ENCODE data around the gene CA14.
A peak's percentile ranks its signal among the peaks of the same experiment; 100 is the strongest.
"Not testable (repeated sequence)": the region's sequence is repeated elsewhere in the genome, so short reads cannot be mapped to it uniquely, and the experiment has no call there.

Gene CA14

GRCh38 chr1:150257624-150258585 is at the start of gene CA14:
TSS of gene CA14 (plus strand) at chr1:150257774. CDS start at chr1:150258129, 355 bp downstream.
- Histone ChIP-seq H3K4me1 (ENCODE audit: control insufficient read depth, insufficient read depth, low read length) (peaks cover 48% of the 10 kb centered on the region), H3K9ac (ENCODE audit: low read length in 2 of 2) (peak within 1 kb of the TSS; percentile 64 to 69), H3K27me3 (ENCODE audit: control insufficient read depth in 1 of 2, insufficient read depth in 2 of 2, low read length in 2 of 2) (no peaks in the 10 kb centered on the region), H3K9me3 (ENCODE audit: control insufficient read depth in 2 of 2, low read length in 2 of 2) (no peaks in the 10 kb centered on the region), H3K4me3 (ENCODE audit: low read length in 2 of 2) (peak within 1 kb of the TSS; percentile 67 to 71), H3K36me3 (ENCODE audit: control insufficient read depth in 2 of 2, insufficient read depth in 2 of 2, low read length in 2 of 2) (no peaks in the 10 kb centered on the region), H3K27ac (ENCODE audit: low read length) (peak within 1 kb of the TSS; percentile 80)

GRCh38 chr1:150208460-150208859 is 49.1 kb upstream of the CA14 start:
- H3K9me3 ChIP-seq (ENCODE audit: control insufficient read depth in 2 of 2, low read length in 2 of 2); H3K4me1 ChIP-seq (ENCODE audit: control insufficient read depth, insufficient read depth, low read length); H3K27me3 ChIP-seq (ENCODE audit: control insufficient read depth in 1 of 2, insufficient read depth in 2 of 2, low read length in 2 of 2); H3K36me3 ChIP-seq (ENCODE audit: control insufficient read depth in 2 of 2, insufficient read depth in 2 of 2, low read length in 2 of 2); H3K27ac ChIP-seq (ENCODE audit: low read length); H3K4me3 ChIP-seq (ENCODE audit: low read length in 2 of 2); H3K9ac ChIP-seq (ENCODE audit: low read length in 2 of 2): not testable (repeated sequence)

GRCh38 chr1:150210091-150210490 is 47.5 kb upstream of the CA14 start:
- Histone ChIP-seq H3K4me3 (ENCODE audit: low read length in 2 of 2) (no peak overlapping the region), H3K4me1 (ENCODE audit: control insufficient read depth, insufficient read depth, low read length) (peaks cover 5% of the 10 kb centered on the region), H3K36me3 (ENCODE audit: control insufficient read depth in 2 of 2, insufficient read depth in 2 of 2, low read length in 2 of 2) (no peaks in the 10 kb centered on the region), H3K27ac (ENCODE audit: low read length) (no peak overlapping the region), H3K27me3 (ENCODE audit: control insufficient read depth in 1 of 2, insufficient read depth in 2 of 2, low read length in 2 of 2) (no peaks in the 10 kb centered on the region), H3K9me3 (ENCODE audit: control insufficient read depth in 2 of 2, low read length in 2 of 2) (no peaks in the 10 kb centered on the region), H3K9ac (ENCODE audit: low read length in 2 of 2) (no peak overlapping the region)

GRCh38 chr1:150210706-150211105 is 46.9 kb upstream of the CA14 start:
- Histone ChIP-seq H3K9ac (ENCODE audit: low read length in 2 of 2) (no peak overlapping the region), H3K27me3 (ENCODE audit: control insufficient read depth in 1 of 2, insufficient read depth in 2 of 2, low read length in 2 of 2) (no peaks in the 10 kb centered on the region), H3K27ac (ENCODE audit: low read length) (no peak overlapping the region), H3K4me3 (ENCODE audit: low read length in 2 of 2) (no peak overlapping the region), H3K9me3 (ENCODE audit: control insufficient read depth in 2 of 2, low read length in 2 of 2) (no peaks in the 10 kb centered on the region), H3K4me1 (ENCODE audit: control insufficient read depth, insufficient read depth, low read length) (peaks cover 5% of the 10 kb centered on the region), H3K36me3 (ENCODE audit: control insufficient read depth in 2 of 2, insufficient read depth in 2 of 2, low read length in 2 of 2) (no peaks in the 10 kb centered on the region)

- H3K9ac ChIP-seq (ENCODE audit: low read length in 2 of 2), result no peak overlapping the region
- no peak overlapping the region for H3K27ac ChIP-seq (ENCODE audit: low read length)
- no peak overlapping the region for H3K4me3 ChIP-seq (ENCODE audit: low read length in 2 of 2)
- H3K9me3 ChIP-seq (ENCODE audit: control insufficient read depth in 2 of 2, low read length in 2 of 2), result no peaks in the 10 kb centered on the region
- H3K27me3 ChIP-seq (ENCODE audit: control insufficient read depth in 1 of 2, insufficient read depth in 2 of 2, low read length in 2 of 2), result no peaks in the 10 kb centered on the region
- H3K4me1 ChIP-seq (ENCODE audit: control insufficient read depth, insufficient read depth, low read length), result peaks cover 5% of the 10 kb centered on the region
- no peaks in the 10 kb centered on the region for H3K36me3 ChIP-seq (ENCODE audit: control insufficient read depth in 2 of 2, insufficient read depth in 2 of 2, low read length in 2 of 2)
These were observed 45.5 kb upstream of the CA14 start for GRCh38 chr1:150212070-150212469.

- H3K4me3 ChIP-seq (ENCODE audit: low read length in 2 of 2), result peak overlapping the region; percentile 70 to 74
- peak overlapping the region; percentile 79 to 87 for H3K9ac ChIP-seq (ENCODE audit: low read length in 2 of 2)
- peaks cover 5% of the 10 kb centered on the region for H3K4me1 ChIP-seq (ENCODE audit: control insufficient read depth, insufficient read depth, low read length)
- H3K36me3 ChIP-seq (ENCODE audit: control insufficient read depth in 2 of 2, insufficient read depth in 2 of 2, low read length in 2 of 2), result no peaks in the 10 kb centered on the region
- H3K27ac ChIP-seq (ENCODE audit: low read length), result peak overlapping the region; percentile 75
- H3K27me3 ChIP-seq (ENCODE audit: control insufficient read depth in 1 of 2, insufficient read depth in 2 of 2, low read length in 2 of 2), result no peaks in the 10 kb centered on the region
- no peaks in the 10 kb centered on the region for H3K9me3 ChIP-seq (ENCODE audit: control insufficient read depth in 2 of 2, low read length in 2 of 2)
These were observed 44.1 kb upstream of the CA14 start for GRCh38 chr1:150213170-150214098.

GRCh38 chr1:150214099-150214756 is 43.3 kb upstream of the CA14 start:
- not testable (repeated sequence) for H3K4me1 ChIP-seq (ENCODE audit: control insufficient read depth, insufficient read depth, low read length); H3K27me3 ChIP-seq (ENCODE audit: control insufficient read depth in 1 of 2, insufficient read depth in 2 of 2, low read length in 2 of 2); H3K9me3 ChIP-seq (ENCODE audit: control insufficient read depth in 2 of 2, low read length in 2 of 2); H3K36me3 ChIP-seq (ENCODE audit: control insufficient read depth in 2 of 2, insufficient read depth in 2 of 2, low read length in 2 of 2)
- Histone ChIP-seq H3K9ac (ENCODE audit: low read length in 2 of 2) (peak overlapping the region; percentile 79 to 87), H3K4me3 (ENCODE audit: low read length in 2 of 2) (peak overlapping the region; percentile 70 to 74), H3K27ac (ENCODE audit: low read length) (peak overlapping the region; percentile 75)

- H3K4me1 ChIP-seq (ENCODE audit: control insufficient read depth, insufficient read depth, low read length); H3K4me3 ChIP-seq (ENCODE audit: low read length in 2 of 2); H3K9me3 ChIP-seq (ENCODE audit: control insufficient read depth in 2 of 2, low read length in 2 of 2); H3K36me3 ChIP-seq (ENCODE audit: control insufficient read depth in 2 of 2, insufficient read depth in 2 of 2, low read length in 2 of 2); H3K9ac ChIP-seq (ENCODE audit: low read length in 2 of 2); H3K27ac ChIP-seq (ENCODE audit: low read length); H3K27me3 ChIP-seq (ENCODE audit: control insufficient read depth in 1 of 2, insufficient read depth in 2 of 2, low read length in 2 of 2): not testable (repeated sequence)
These were observed 41.7 kb upstream of the CA14 start for GRCh38 chr1:150215855-150216254.

GRCh38 chr1:150221552-150221951 is 36.0 kb upstream of the CA14 start:
- peaks cover 10 to 20% of the 10 kb centered on the region in 2 donors for H3K36me3 ChIP-seq (ENCODE audit: control insufficient read depth in 2 of 2, insufficient read depth in 2 of 2, low read length in 2 of 2)

GRCh38 chr1:150224983-150225382 is 32.6 kb upstream of the CA14 start:
- no peaks in the 10 kb centered on the region for H3K4me1 ChIP-seq (ENCODE audit: control insufficient read depth, insufficient read depth, low read length)
- no peak overlapping the region for H3K9ac ChIP-seq (ENCODE audit: low read length in 2 of 2)
- H3K36me3 ChIP-seq (ENCODE audit: control insufficient read depth in 2 of 2, insufficient read depth in 2 of 2, low read length in 2 of 2), result peaks cover 12 to 20% of the 10 kb centered on the region in 2 donors

More at GRCh38 chr1:150221552-150221951, 36.0 kb upstream of the CA14 start:
- Histone ChIP-seq H3K9me3 (ENCODE audit: control insufficient read depth in 2 of 2, low read length in 2 of 2) (no peaks in the 10 kb centered on the region), H3K9ac (ENCODE audit: low read length in 2 of 2) (no peak overlapping the region), H3K4me3 (ENCODE audit: low read length in 2 of 2) (no peak overlapping the region), H3K27me3 (ENCODE audit: control insufficient read depth in 1 of 2, insufficient read depth in 2 of 2, low read length in 2 of 2) (no peaks in the 10 kb centered on the region), H3K27ac (ENCODE audit: low read length) (no peak overlapping the region), H3K4me1 (ENCODE audit: control insufficient read depth, insufficient read depth, low read length) (no peaks in the 10 kb centered on the region)

More at GRCh38 chr1:150224983-150225382, 32.6 kb upstream of the CA14 start:
- H3K27me3 ChIP-seq (ENCODE audit: control insufficient read depth in 1 of 2, insufficient read depth in 2 of 2, low read length in 2 of 2), result no peaks in the 10 kb centered on the region
- no peak overlapping the region for H3K27ac ChIP-seq (ENCODE audit: low read length)
- H3K4me3 ChIP-seq (ENCODE audit: low read length in 2 of 2), result no peak overlapping the region
- no peaks in the 10 kb centered on the region for H3K9me3 ChIP-seq (ENCODE audit: control insufficient read depth in 2 of 2, low read length in 2 of 2)
